HG03460 (cell line): ENCODE data around the gene PHLPP2.
"Not testable (repeated sequence)": the region's sequence is repeated elsewhere in the genome, so short reads cannot be mapped to it uniquely, and the experiment has no call there.

ENCODE experiments used
- ATAC-seq: cut with Tn5 transposase; IDR thresholded peaks from one replicate; pipeline ENCODE4 v1.9.1; 2021; ENCODE audit not compliant: unreplicated experiment

PHLPP2 gene

GRCh38 chr16:71721066-71721740 lies 3.3 kb downstream of the PHLPP2 start:
- ATAC-seq = no peak

DNA sequence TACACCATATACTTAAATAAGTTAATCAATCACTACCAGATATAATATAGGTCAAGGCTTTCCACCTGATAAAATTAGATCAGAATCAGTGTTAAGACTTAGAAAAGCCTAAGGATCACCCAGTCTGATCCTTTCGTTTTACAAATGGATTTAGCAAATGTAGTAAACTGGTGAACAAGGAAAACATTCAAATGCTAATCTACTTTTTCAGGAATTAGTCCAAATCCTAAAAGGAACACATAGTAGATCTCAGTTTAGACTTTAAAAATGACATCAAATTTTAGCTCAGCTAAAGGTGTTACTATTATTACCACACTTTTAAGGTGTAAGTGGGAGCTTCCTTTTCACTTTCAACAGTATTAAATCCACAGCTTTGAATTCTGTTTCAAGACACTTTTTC lies 12.0 kb downstream of the PHLPP2 start:
- ATAC-seq = no peak

DNA sequence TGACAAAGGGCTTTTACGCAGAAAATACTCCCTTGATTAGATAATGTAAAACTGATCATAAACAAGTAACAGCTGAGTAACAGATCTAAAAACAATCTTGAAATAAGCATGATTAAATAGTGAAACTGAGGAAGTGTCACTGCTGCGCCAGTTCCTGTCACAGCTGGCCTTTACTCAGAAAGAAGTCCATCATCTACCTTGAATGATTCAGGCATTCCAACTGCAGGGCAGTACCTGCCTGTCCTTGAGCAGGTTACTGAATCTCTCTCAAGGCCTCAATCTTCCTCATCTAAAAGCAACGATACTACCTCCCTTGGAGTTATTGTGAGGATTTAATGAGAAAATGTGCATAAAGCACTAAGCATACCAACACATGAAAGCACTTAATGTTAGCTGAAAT lies 12.7 kb downstream of the PHLPP2 start:
- ATAC-seq = no peak

DNA sequence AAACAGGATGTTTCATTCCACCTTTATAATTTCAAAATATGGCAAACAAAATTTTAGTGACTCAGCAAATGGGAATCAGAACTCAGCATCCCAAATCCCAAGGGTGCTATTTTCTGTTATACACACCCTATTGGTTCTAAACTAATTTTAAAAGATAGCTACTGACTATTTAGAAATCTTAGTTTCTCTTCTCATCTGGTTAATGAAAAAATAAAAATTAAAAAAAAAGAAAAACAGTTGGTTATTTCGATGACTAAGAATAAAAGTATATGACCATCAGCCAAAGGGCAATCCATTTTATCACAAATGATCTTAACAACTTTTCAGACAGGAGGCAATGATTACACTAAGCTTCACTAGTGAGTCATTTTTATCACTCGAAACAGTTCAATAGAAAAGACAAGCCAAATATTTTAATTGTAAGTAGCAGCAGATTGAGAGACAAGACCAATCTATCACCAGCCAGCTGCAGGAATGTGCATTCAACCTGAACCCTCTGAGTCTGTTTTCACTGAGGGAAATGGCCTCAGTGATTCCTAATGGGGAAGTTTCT lies 15.2 kb downstream of the PHLPP2 start:
- ATAC-seq = no peak

GRCh38 chr16:71708696-71709095 lies 15.8 kb downstream of the PHLPP2 start:
- ATAC-seq = no peak

- no peak for ATAC-seq
These were observed 17.3 kb downstream of the PHLPP2 start for GRCh38 chr16:71707199-71707598.

GRCh38 chr16:71706046-71706445 lies 18.5 kb downstream of the PHLPP2 start:
- no peak for ATAC-seq

DNA sequence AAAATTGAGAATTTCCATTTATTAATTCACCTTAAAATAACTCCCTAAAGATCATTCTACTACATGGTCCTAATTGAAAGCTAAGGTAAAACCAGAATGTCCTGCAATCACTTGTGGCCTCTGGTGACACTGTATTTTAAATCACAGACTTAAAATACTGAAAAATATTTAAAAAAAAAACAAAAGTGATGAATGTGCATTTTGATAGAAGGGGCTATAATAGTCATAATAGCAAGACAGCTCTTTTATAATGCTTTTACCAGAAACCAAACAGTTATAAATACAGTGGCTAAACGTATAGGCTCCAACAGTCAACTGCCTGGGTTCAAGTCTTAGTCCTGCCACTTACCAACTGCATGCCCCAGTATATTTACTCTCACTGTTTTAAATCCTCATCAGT lies 21.2 kb downstream of the PHLPP2 start:
- no peak for ATAC-seq

DNA sequence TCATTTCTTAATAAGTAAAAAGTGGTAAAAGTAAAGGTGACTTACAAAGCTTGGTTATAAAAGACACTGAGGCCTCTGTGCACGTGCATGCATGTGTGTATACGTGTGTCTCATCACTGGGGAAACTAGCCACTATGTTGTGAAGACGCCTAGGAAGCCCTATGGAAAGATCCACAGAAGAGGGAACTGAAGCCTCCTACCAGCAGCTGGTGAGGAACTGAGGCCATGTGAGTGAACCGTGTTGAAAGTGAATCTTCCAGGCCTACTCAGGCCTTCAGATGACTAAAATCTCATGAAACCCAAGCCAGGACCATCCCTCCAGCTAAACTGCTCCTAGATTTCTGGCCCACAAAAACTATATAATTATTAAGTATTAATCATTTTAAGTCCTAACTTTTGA lies 23.7 kb downstream of the PHLPP2 start:
- no peak for ATAC-seq

GRCh38 chr16:71698491-71698890 lies 26.0 kb downstream of the PHLPP2 start:
- ATAC-seq = no peak

- ATAC-seq = no peak
These were observed 31.3 kb downstream of the PHLPP2 start for GRCh38 chr16:71693164-71693563.

DNA sequence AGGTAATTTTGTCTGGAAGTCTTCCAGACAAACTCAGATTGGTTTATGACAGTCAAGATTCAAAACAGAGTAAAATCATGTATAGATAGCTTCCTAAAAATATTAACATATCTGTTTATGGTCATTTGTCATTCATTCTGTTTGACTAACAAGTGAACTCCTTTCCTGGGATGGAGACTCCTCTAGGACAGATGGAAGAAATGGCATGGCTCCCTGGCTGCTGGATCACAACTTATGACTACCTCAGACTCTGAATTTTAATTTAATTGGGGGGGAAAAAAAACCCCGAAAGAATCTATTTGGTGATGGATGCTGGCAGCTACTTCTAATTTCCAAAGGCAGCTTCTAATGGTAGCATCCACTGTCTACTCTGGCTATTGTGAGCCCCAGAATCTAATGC lies 34.6 kb downstream of the PHLPP2 start:
- ATAC-seq = no peak

- ATAC-seq = no peak
These were observed 36.6 kb downstream of the PHLPP2 start for GRCh38 chr16:71687861-71688260.

DNA sequence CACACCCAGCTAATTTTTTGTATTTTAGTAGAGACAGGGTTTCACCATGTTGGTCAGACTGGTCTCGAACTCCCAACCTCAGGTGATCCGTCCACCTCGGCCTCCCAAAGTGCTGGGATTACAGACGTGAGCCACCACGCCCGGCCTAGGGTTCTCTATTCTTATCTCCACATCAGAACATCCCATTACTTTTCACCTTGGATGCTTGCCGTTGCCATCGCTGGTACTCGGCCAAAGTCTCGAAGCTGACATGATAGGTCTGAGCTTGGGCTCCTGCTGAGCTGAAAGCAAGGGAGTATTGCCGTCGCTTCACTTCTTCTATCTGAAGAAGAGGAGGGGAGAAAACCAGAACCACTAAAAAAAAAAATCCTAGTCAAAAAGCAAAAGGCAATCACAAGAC lies 40.2 kb downstream of the PHLPP2 start:
- not testable (repeated sequence) for ATAC-seq

DNA sequence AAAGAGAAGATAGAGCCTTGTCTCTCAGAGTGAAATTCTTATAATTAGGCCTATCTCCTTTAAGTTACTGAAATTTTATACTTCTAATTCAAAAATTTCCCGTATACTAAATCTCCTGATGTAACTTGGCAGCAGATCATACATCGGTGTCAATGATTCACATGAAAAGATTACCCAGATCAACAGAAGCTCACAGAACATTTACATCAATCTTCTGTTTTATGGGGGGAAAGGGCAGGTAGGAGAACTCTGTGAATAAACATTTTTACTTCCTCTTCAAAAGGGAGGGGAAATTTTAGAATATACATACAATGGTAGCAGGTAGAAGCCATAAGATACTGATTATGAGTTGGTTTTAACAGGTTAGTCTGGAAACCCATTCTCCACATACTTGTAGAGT lies 43.1 kb downstream of the PHLPP2 start:
- no peak for ATAC-seq

- ATAC-seq = no peak
These were observed 48.3 kb downstream of the PHLPP2 start for GRCh38 chr16:71676236-71676635.

- ATAC-seq = no peak
These were observed 49.1 kb downstream of the PHLPP2 start for GRCh38 chr16:71675380-71675779.

GRCh38 chr16:71674229-71674628 lies 50.3 kb downstream of the PHLPP2 start:
- ATAC-seq = no peak

- ATAC-seq = no peak
These were observed 50.9 kb downstream of the PHLPP2 start for GRCh38 chr16:71673582-71673973.

DNA sequence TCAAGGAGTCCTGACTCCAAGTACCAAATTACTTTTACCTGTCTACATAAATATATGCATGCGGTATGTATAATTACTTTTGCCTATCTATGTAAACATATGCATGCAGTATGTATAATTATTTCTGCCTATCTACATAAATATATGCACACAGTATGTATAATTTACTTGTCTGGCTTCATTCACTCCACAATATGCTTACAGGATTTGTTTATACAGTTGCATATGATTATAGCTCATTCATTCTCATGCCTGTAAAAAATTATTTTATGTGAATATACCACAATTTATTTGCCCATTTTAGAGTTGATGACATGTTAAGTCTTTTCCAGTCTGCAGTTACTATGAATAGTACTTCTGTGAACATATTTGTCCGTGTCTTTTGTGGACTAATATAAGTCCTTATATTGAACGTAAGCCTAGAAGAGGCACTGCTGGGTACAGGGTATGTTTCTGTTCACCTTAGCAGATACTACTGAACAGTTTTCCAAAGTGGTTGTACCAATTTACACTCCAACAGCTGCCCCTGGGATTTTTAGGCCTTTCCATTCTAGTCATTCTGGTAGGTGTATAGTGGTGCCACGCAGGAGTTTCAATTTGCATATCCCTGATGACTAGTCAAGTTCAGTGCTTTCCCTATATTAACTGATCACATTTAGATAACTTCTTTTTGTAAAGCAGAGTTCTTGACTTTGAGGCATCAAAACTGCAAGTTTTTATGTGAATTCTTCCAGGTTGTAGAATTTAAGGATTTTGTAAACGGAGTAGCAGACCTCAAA lies 51.5 kb downstream of the PHLPP2 start:
- ATAC-seq = no peak

GRCh38 chr16:71672125-71672524 lies 52.4 kb downstream of the PHLPP2 start:
- ATAC-seq = no peak

- ATAC-seq = no peak
These were observed 53.3 kb downstream of the PHLPP2 start for GRCh38 chr16:71671165-71671564.
